K562 (cell line): ENCODE data around the gene MINK1.

ENCODE experiments used
- FOXM1 ChIP-seq, 2 experiments: fragments of 450-650 bp in 1 of 2; sonication (generic) in 1 of 2; formaldehyde crosslinking in 1 of 2; IDR thresholded peaks; 2 replicates each; pipeline versions ENCODE4 v1.6.1 to v1.9.0; 2017 to 2022; ENCODE audit warnings: low read depth in 2 of 2, mild to moderate bottlenecking in 2 of 2, missing genetic modification reagents in 1 of 2, moderate library complexity in 1 of 2
- HBP1 ChIP-seq: fragments of 450-650 bp; formaldehyde crosslinking; IDR thresholded peaks from 2 replicates; pipeline ENCODE4 v1.4.0; 2022; ENCODE audit warnings: missing genetic modification characterization
- MTA2 ChIP-seq: fragments of 450-650 bp; IDR thresholded peaks from 2 replicates; pipeline ENCODE4 v1.6.1; 2016; ENCODE audit warnings: low read depth
- SNAPC5 ChIP-seq: fragments of 250-450 bp; sonication (Bioruptor Pico); IDR thresholded peaks from 2 replicates; pipeline ENCODE4 v1.8.0; 2021; ENCODE audit warnings: moderate library complexity, mild to moderate bottlenecking, inconsistent platforms
- THAP7 ChIP-seq: fragments of 250-450 bp; sonication (Bioruptor Pico); IDR thresholded peaks from 2 replicates; pipeline ENCODE4 v1.5.0; 2021
- ZFX ChIP-seq: sonication (generic); formaldehyde crosslinking; IDR thresholded peaks from 2 replicates; pipeline ENCODE4 v1.8.0; 2022; ENCODE audit warnings: mild to moderate bottlenecking, missing genetic modification reagents, moderate library complexity
- ZNF696 ChIP-seq: fragments of 250-450 bp; sonication (Bioruptor Pico); conservative IDR thresholded peaks from 2 replicates; pipeline ENCODE4 v1.4.0; 2020; ENCODE audit warnings: mild to moderate bottlenecking, moderate library complexity

- TF ChIP-seq THAP7 (CRISPR knock-in tag) = no peak
- no peak for TF ChIP-seq ZFX (CRISPR knock-in tag)
- no peak for TF ChIP-seq HBP1 (CRISPR knock-in tag)
- TF ChIP-seq ZNF696 (CRISPR knock-in tag) = no peak
- no peak for TF ChIP-seq MTA2
- TF ChIP-seq SNAPC5 (CRISPR knock-in tag) = no peak
- TF ChIP-seq FOXM1 (IDR thresholded peaks at IDR 0.05; ENCODE audit: low read depth) = no peak
- TF ChIP-seq FOXM1 (CRISPR knock-in tag; IDR thresholded peaks at IDR 0.05; ENCODE audit: low read depth) = no peak
Observed at GRCh38 chr17:4808378-4808767, 24.8 kb upstream of the MINK1 start.
